ENCODE data around the gene KRT85. TPM values are rescaled to one million over a fixed set of nuclear protein-coding genes. Genes with fewer than 3 reads are reported as not detected.

KRT85 gene
- total and polyA plus RNA-seq, 4 donors: not detected

GRCh38 chr12:52379536-52379935 lies 12.3 kb upstream of the KRT85 start:
- WGBS, 2 donors: 81 to 84% methylated on average over 6 of the region's 6 CpGs
- DNase-seq: no peak
- ATAC-seq (ENCODE audit: insufficient read depth, low FRiP score): no peak
- Histone ChIP-seq H3K9ac (ENCODE audit: insufficient read depth in 1 of 2, low read length in 2 of 2) (no peak overlapping the region), H3K4me1 (ENCODE audit: control insufficient read depth in 5 of 5, insufficient read depth in 5 of 5, low read length in 5 of 5) (no peaks in the 10 kb centered on the region), H3K9me3 (ENCODE audit: control insufficient read depth in 4 of 4, insufficient read depth in 3 of 4, low read length in 3 of 4) (no peaks in the 10 kb centered on the region), H3K36me3 (ENCODE audit: control insufficient read depth in 4 of 4, insufficient read depth in 4 of 4, low read length in 4 of 4) (no peaks in the 10 kb centered on the region), H3K27ac (ENCODE audit: low read depth in 1 of 2, low read length in 1 of 2) (no peak overlapping the region), H3K4me3 (no peak overlapping the region), H3K27me3 (ENCODE audit: control insufficient read depth in 3 of 3, insufficient read depth in 3 of 3, low read length in 2 of 3) (peaks cover 0 to 9% (median 0%) of the 10 kb centered on the region in 3 donors)
- no peak for TF ChIP-seq CTCF (IDR thresholded peaks at IDR 0.05; ENCODE audit: control extremely low read depth, extremely low read depth)

GRCh38 chr12:52378091-52378490 lies 10.8 kb upstream of the KRT85 start:
- no peak for DNase-seq
- no peak for ATAC-seq (ENCODE audit: insufficient read depth, low FRiP score)
- Histone ChIP-seq H3K4me3 (no peak overlapping the region), H3K4me1 (ENCODE audit: control insufficient read depth in 5 of 5, insufficient read depth in 5 of 5, low read length in 5 of 5) (no peaks in the 10 kb centered on the region), H3K27ac (ENCODE audit: low read depth in 1 of 2, low read length in 1 of 2) (no peak overlapping the region), H3K9me3 (ENCODE audit: control insufficient read depth in 4 of 4, insufficient read depth in 3 of 4, low read length in 3 of 4) (no peaks in the 10 kb centered on the region), H3K27me3 (ENCODE audit: control insufficient read depth in 3 of 3, insufficient read depth in 3 of 3, low read length in 2 of 3) (peaks cover 0 to 9% (median 0%) of the 10 kb centered on the region in 3 donors), H3K36me3 (ENCODE audit: control insufficient read depth in 4 of 4, insufficient read depth in 4 of 4, low read length in 4 of 4) (no peaks in the 10 kb centered on the region), H3K9ac (ENCODE audit: insufficient read depth in 1 of 2, low read length in 2 of 2) (no peak overlapping the region)
- no peak for TF ChIP-seq CTCF (IDR thresholded peaks at IDR 0.05; ENCODE audit: control extremely low read depth, extremely low read depth)
- 79 to 81% methylated on average over 16 to 19 of the region's 19 CpGs for WGBS, 2 donors

GRCh38 chr12:52377266-52377665 lies 10.0 kb upstream of the KRT85 start:
- TF ChIP-seq CTCF (IDR thresholded peaks at IDR 0.05; ENCODE audit: control extremely low read depth, extremely low read depth): no peak
- 87 to 89% methylated on average over 8 of the region's 8 CpGs for WGBS, 2 donors

More at GRCh38 chr12:52377266-52377665, 10.0 kb upstream of the KRT85 start:
- Histone ChIP-seq H3K27me3 (ENCODE audit: control insufficient read depth in 3 of 3, insufficient read depth in 3 of 3, low read length in 2 of 3) (peaks cover 0 to 9% (median 0%) of the 10 kb centered on the region in 3 donors), H3K4me3 (no peak overlapping the region), H3K9me3 (ENCODE audit: control insufficient read depth in 4 of 4, insufficient read depth in 3 of 4, low read length in 3 of 4) (no peaks in the 10 kb centered on the region), H3K9ac (ENCODE audit: insufficient read depth in 1 of 2, low read length in 2 of 2) (no peak overlapping the region), H3K27ac (ENCODE audit: low read depth in 1 of 2, low read length in 1 of 2) (no peak overlapping the region), H3K36me3 (ENCODE audit: control insufficient read depth in 4 of 4, insufficient read depth in 4 of 4, low read length in 4 of 4) (no peaks in the 10 kb centered on the region), H3K4me1 (ENCODE audit: control insufficient read depth in 5 of 5, insufficient read depth in 5 of 5, low read length in 5 of 5) (no peaks in the 10 kb centered on the region)
- no peak for DNase-seq
- no peak for ATAC-seq (ENCODE audit: insufficient read depth, low FRiP score)

Measured in lung (tissue), 12 donors.